ENCODE measurements around the gene SUGCT. TPM values are rescaled to one million over a fixed set of nuclear protein-coding genes. Genes with fewer than 3 reads are reported as not detected.

Gene SUGCT
- total and polyA plus RNA-seq, 9 of the 15 experiments (the other 6 are each of a cell fraction or from before 2014, with no cell fraction given) = 0.58 to 2.5 (median 1.4) TPM

DNA sequence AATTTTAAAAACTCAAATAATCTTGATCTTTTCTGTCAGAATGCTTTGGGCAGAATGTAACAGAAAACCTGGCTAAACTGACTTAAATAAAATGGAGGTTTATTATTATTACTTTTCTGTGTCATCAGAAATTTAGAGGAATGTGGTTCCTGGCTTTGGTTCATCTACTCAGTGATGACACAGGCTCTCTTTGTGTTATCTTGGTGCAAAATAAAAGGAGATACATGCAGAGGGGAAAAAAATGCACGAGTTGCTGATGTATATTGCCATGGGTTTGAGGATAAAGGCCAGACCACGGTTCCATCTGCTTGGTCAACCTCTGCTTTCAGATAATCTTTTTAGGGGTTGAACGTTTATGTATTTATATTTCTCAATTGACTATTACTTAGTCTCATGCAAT, 181.4 kb downstream of the SUGCT start (continued):
- TF ChIP-seq, protein P1, sequence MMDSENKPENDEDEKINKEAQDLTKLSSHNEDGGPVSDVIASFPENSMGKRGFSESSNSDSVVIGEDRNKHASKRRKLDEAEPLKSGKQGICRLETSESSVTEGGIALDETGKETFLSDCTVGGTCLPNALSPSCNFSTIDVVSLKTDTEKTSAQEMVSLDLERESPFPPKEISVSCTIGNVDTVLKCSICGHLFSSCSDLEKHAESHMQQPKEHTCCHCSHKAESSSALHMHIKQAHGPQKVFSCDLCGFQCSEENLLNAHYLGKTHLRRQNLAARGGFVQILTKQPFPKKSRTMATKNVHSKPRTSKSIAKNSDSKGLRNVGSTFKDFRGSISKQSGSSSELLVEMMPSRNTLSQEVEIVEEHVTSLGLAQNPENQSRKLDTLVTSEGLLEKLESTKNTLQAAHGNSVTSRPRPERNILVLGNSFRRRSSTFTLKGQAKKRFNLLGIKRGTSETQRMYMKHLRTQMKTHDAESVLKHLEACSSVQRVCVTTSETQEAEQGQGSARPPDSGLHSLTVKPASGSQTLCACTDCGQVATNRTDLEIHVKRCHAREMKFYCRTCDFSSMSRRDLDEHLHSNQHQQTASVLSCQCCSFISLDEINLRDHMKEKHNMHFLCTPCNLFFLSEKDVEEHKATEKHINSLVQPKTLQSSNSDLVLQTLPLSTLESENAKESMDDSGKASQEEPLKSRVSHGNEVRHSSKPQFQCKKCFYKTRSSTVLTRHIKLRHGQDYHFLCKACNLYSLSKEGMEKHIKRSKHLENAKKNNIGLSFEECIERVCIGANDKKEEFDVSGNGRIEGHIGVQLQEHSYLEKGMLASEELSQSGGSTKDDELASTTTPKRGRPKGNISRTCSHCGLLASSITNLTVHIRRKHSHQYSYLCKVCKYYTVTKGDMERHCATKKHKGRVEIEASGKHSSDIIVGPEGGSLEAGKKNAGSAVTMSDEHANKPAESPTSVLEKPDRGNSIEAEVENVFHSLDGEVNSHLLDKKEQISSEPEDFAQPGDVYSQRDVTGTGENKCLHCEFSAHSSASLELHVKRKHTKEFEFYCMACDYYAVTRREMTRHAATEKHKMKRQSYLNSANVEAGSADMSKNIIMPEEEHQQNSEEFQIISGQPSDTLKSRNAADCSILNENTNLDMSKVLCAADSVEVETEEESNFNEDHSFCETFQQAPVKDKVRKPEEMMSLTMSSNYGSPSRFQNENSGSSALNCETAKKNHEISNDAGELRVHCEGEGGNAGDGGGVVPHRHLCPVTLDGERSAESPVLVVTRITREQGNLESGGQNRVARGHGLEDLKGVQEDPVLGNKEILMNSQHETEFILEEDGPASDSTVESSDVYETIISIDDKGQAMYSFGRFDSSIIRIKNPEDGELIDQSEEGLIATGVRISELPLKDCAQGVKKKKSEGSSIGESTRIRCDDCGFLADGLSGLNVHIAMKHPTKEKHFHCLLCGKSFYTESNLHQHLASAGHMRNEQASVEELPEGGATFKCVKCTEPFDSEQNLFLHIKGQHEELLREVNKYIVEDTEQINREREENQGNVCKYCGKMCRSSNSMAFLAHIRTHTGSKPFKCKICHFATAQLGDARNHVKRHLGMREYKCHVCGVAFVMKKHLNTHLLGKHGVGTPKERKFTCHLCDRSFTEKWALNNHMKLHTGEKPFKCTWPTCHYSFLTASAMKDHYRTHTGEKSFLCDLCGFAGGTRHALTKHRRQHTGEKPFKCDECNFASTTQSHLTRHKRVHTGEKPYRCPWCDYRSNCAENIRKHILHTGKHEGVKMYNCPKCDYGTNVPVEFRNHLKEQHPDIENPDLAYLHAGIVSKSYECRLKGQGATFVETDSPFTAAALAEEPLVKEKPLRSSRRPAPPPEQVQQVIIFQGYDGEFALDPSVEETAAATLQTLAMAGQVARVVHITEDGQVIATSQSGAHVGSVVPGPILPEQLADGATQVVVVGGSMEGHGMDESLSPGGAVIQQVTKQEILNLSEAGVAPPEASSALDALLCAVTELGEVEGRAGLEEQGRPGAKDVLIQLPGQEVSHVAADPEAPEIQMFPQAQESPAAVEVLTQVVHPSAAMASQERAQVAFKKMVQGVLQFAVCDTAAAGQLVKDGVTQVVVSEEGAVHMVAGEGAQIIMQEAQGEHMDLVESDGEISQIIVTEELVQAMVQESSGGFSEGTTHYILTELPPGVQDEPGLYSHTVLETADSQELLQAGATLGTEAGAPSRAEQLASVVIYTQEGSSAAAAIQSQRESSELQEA (IDR thresholded peaks at IDR 0.05; ENCODE audit: low read depth) = no peak
- TF ChIP-seq, protein P2, sequence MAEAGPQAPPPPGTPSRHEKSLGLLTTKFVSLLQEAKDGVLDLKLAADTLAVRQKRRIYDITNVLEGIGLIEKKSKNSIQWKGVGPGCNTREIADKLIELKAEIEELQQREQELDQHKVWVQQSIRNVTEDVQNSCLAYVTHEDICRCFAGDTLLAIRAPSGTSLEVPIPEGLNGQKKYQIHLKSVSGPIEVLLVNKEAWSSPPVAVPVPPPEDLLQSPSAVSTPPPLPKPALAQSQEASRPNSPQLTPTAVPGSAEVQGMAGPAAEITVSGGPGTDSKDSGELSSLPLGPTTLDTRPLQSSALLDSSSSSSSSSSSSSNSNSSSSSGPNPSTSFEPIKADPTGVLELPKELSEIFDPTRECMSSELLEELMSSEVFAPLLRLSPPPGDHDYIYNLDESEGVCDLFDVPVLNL (CRISPR knock-in tag; IDR thresholded peaks at IDR 0.05; ENCODE audit: low read depth) = no peak
- TF ChIP-seq TEAD2 (tag; IDR thresholded peaks at IDR 0.05) = no peak
- TF ChIP-seq ZNF696 (CRISPR knock-in tag; conservative IDR thresholded peaks at IDR 0.05) = no peak
- no peak for TF ChIP-seq ATF1 (CRISPR knock-in tag; IDR thresholded peaks at IDR 0.05)
- TF ChIP-seq ATF1 (tag; IDR thresholded peaks at IDR 0.05) = no peak
- no peak for TF ChIP-seq CHD2 (IDR thresholded peaks at IDR 0.05; ENCODE audit: low read depth, low read length)
- TF ChIP-seq ZEB2 (IDR thresholded peaks at IDR 0.05) = no peak
- no peak for TF ChIP-seq ZNF668 (CRISPR knock-in tag; IDR thresholded peaks at IDR 0.05)
- TF ChIP-seq POLR3A (IDR thresholded peaks at IDR 0.05; ENCODE audit: borderline replicate concordance, extremely low read depth, insufficient read depth, insufficient read length) = no peak
- TF ChIP-seq ZNF274 (IDR thresholded peaks at IDR 0.05; ENCODE audit: borderline replicate concordance, low read depth, low read length) = no peak

Measured in K562 (cell line).